ENCODE data around the gene TMEM86A. TPM values are rescaled to one million over a fixed set of nuclear protein-coding genes. Genes with fewer than 3 reads are reported as not detected.

Gene TMEM86A
- total and polyA plus RNA-seq, 2 of the 4 experiments (the other 2 are of a cell fraction): 0.31 to 0.36 TPM

- BruUV-seq (replicated peaks): no TSS peak
- H3K23ac ChIP-seq (ENCODE audit: low read depth, low read length): no peak overlapping the region
- H2BK120ac ChIP-seq (ENCODE audit: low read depth, low read length): no peak overlapping the region
- H4K91ac ChIP-seq (ENCODE audit: insufficient read depth, low read depth, low read length): no peak overlapping the region
- no peak overlapping the region for H2BK15ac ChIP-seq (ENCODE audit: low read depth, low read length)
- DNase-seq (peak; percentile 38), ATAC-seq (ENCODE audit: low read depth) (peak; percentile 92)
- H3K56ac ChIP-seq (ENCODE audit: extremely low read depth, insufficient read depth, low read length): no peak overlapping the region
- no peak for TF ChIP-seq CHD1 (IDR thresholded peaks at IDR 0.05; ENCODE audit: low read depth, low read length)
- TF ChIP-seq RFX5 (IDR thresholded peaks at IDR 0.05; ENCODE audit: low read depth, low read length): no peak
- peak; percentile 71 for TF ChIP-seq SMC3 (IDR thresholded peaks at IDR 0.05; ENCODE audit: low read depth, low read length)
- TF ChIP-seq MAZ (IDR thresholded peaks at IDR 0.05; ENCODE audit: borderline replicate concordance, low read depth, low read length): peak; percentile 20; the same call in 1 of the 2 replicates
- TF ChIP-seq RAD21 (IDR thresholded peaks at IDR 0.05; ENCODE audit: low read length): peak; percentile 76
- TF ChIP-seq RCOR1 (IDR thresholded peaks at IDR 0.05; ENCODE audit: insufficient replicate concordance, low read length): no peak
- no peak for TF ChIP-seq ELK1 (IDR thresholded peaks at IDR 0.05; ENCODE audit: borderline replicate concordance, low read depth, low read length)
- TF ChIP-seq FOS (IDR thresholded peaks at IDR 0.05; ENCODE audit: low read depth, low read length): no peak
- TF ChIP-seq MAFK (IDR thresholded peaks at IDR 0.05; ENCODE audit: low read depth, low read length): no peak
- TF ChIP-seq CTCF (conservative IDR thresholded peaks at IDR 0.05; ENCODE audit: low read depth, low read length): peak; percentile 84
- no peaks in the 10 kb centered on the region for H3K79me1 ChIP-seq (ENCODE audit: low read depth in 1 of 2, low read length in 2 of 2)
- no peak overlapping the region for H4K8ac ChIP-seq (ENCODE audit: low read depth in 2 of 2, low read length in 2 of 2)
- H3K4me2 ChIP-seq (ENCODE audit: low read depth, low read length): no peak overlapping the region
- H4K5ac ChIP-seq (ENCODE audit: low read depth, low read length): no peak overlapping the region
- H3K9me3 ChIP-seq (ENCODE audit: control insufficient read depth, insufficient read depth, low read length): no peaks in the 10 kb centered on the region
- H2AFZ ChIP-seq (replicated peaks; ENCODE audit: low read length, poor library complexity): peak overlapping the region; percentile 29
- no peaks in the 10 kb centered on the region for H3K36me3 ChIP-seq (ENCODE audit: control insufficient read depth, insufficient read depth, low read length)
- dilution Hi-C loops (cut with HindIII; ENCODE audit: low sequenced_read_pairs, unreplicated experiment) (no loop called here), intact Hi-C loops (cut with micrococcal nuclease) (loop anchor here (1.0 to 5.0 kb wide), 4 partner anchors 143 to 617 kb away; partner anchors contain the start of gene UEVLD), in situ Hi-C loops (cut with MboI; ENCODE audit: low sequenced_read_pairs) (loop anchor here (25.0 kb wide), 1 partner anchor 195 kb away; the partner anchor contains the start of gene TSG101)
- H3K9me1 ChIP-seq (ENCODE audit: insufficient read depth, low read length): no peaks in the 10 kb centered on the region
- H3K14ac ChIP-seq (replicated peaks; ENCODE audit: low read depth, low read length): no peak overlapping the region
- no CpG with 5 or more reads among the region's 11 CpGs for WGBS, 2 experiments (ENCODE audit: extremely low coverage in 2 of 2, insufficient read length in 1 of 2)
- no peak overlapping the region for H2AK5ac ChIP-seq (ENCODE audit: low read depth, low read length)
- H3K4me3 ChIP-seq (ENCODE audit: insufficient read depth, low read depth, low read length): no peak overlapping the region
- ChIA-PET CTCF (interaction anchor here (0.5 to 2.0 kb wide), 4 partner anchors 11 to 199 kb away, joined by 3 to 5 read pairs (median 4); no protein-coding TSS in a partner anchor), POLR2A (ENCODE audit: unreplicated experiment) (no interaction called here)
- H2BK20ac ChIP-seq (ENCODE audit: low read depth, low read length): no peak overlapping the region
- H2BK5ac ChIP-seq (ENCODE audit: low read depth, low read length, poor library complexity, severe bottlenecking): no peak overlapping the region
- H3K27ac ChIP-seq (ENCODE audit: insufficient read depth, low read length): no peak overlapping the region
- H3K4ac ChIP-seq (ENCODE audit: low read depth, low read length): no peak overlapping the region
- H3K18ac ChIP-seq (ENCODE audit: low read depth, low read length): no peak overlapping the region
- no peaks in the 10 kb centered on the region for H3K4me1 ChIP-seq (ENCODE audit: control insufficient read depth, insufficient read depth, low read length)
- no peak overlapping the region for H3K9ac ChIP-seq (ENCODE audit: low read depth, low read length)
- H3K27me3 ChIP-seq (ENCODE audit: control insufficient read depth, insufficient read depth, low read length): peaks cover 5% of the 10 kb centered on the region
- no peaks in the 10 kb centered on the region for H4K20me1 ChIP-seq (ENCODE audit: insufficient read depth, low read length)
- peak overlapping the region; percentile 44 for H2AK9ac ChIP-seq (replicated peaks; ENCODE audit: low read depth, low read length, poor library complexity)
Observed at GRCh38 chr11:18731949-18732821, 33.6 kb downstream of the TMEM86A start.

Measured in IMR-90 (cell line).